HG02759 (cell line): Measurements from ENCODE around the gene NRP1.
A peak's percentile ranks its signal among the peaks of the same experiment; 100 is the strongest.

Source experiments
- ATAC-seq: cut with Tn5 transposase; IDR thresholded peaks from one replicate; pipeline ENCODE4 v1.9.1; 2021; ENCODE audit warnings: mild to moderate bottlenecking, moderate library complexity; ENCODE audit not compliant: unreplicated experiment

NRP1 gene

DNA sequence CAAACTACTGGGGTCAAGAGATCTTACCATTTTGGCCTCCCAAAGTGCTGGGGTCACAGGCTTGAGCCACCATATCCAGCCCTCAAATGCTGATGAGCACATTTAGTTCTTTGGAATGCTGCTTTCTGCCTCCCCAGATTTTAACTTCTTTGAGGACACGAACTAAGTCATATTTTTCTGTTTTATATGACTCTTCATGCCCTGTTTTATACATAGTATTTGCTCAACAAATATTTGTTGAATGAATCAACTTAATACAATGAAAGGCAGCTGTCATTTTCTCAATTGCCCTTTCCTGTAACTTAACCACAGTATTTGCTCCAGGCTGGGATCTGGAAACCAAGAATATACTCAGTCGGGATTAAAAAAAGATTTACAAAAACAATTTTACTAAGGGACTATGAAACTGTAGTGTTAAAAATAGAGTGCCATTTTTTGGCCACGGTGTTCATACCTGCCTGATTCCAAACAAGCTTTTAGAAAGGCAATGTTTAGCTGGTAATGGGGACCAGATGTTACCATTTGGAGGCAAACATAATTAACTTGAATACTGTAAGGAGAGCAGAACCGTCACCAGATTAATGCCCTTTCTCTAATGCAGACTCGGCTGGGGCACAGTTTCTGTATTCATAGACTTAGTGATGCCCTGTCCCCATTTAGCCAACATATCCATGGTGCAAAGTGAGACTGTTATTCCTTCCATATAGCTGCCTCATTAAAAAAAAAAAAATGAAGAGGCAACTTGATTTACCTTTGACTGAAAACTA lies 117.6 kb downstream of the NRP1 start:
- ATAC-seq: no peak

DNA sequence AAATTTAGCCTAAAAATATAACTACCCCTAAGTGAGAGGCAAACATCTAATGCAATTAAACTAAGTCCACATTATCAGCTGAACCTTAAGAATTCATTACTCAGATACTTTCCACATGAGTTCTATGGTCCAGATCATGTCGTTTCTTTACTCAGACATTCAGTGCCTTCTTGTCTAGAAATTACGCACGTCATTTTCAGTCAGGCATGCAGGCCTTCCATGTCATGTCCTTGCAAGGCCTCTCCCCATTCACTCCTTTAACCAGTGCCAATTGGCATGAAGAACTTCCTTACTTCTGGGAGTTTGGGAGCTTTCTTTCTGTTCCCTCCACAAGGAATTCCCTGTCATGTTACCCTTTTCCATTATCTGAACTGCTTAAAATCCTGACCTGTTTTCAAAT lies 118.8 kb downstream of the NRP1 start:
- no peak for ATAC-seq

DNA sequence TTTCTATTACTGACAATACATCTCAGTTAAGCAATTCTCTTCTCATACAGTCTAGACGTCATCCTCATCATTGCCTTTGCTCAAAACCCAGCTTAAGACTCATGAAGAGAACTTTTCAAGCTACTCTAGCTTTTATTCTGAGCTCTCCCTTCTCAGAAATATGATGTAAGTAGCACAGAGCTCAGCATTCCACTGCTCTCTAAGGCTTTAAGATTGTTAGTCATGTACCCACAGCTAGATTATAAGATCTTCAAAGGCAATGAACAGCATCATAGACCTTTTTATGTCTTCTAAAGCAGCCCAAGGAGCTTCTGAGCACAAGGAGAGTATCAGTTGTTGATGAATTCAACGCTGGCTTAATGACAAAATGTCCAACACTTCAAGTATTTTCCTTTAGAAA lies 119.3 kb downstream of the NRP1 start:
- ATAC-seq: no peak

DNA sequence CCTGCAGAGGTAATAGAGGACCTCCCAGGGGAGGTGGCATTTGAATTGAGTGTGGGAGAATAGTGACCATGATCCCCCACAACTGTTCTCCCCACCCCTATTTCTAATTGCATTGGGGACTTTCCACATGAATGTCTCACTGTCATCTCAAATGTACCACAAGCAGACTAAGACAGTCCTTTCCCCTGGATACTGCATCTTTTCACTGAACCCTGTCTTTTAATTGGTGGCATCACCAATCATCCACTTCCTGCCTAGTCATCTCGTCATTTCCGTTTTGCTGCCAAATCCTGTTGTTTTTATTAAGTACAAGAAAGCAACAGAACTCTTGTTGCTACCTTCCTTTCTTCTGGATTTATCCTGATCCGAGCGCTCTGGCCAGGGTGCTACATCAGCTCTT lies 120.3 kb downstream of the NRP1 start:
- ATAC-seq: no peak

DNA sequence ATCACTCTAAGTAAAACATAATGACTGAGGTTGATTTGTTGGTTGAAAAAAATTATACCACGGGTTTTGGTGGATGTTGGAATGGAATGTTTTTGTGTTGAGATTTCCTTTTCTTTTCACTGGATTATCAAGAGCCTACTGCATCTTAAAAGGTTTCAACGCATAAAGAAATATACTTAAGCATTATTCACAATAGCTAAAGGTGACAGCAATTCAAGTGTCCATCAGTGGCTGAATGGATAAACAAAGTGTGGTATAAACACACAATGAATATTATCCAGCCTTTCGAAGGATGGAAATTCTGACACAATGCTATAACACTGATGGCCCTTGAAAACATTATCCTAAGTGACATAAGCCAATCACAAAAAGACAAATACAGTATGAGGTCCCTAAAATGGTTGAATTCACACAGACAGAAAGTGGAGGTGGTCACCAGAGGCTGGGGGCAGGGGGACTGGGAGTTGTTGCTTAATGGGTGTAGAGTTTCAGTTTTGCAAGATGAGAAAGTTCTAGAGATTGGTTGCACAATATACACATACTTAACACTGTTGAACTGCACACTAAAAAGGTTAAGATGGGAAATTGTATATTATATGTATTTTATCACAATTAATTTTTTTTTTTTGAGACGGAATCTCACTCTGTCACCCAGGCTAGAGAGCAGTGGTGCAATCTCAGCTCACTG lies 122.3 kb downstream of the NRP1 start:
- ATAC-seq: no peak

DNA sequence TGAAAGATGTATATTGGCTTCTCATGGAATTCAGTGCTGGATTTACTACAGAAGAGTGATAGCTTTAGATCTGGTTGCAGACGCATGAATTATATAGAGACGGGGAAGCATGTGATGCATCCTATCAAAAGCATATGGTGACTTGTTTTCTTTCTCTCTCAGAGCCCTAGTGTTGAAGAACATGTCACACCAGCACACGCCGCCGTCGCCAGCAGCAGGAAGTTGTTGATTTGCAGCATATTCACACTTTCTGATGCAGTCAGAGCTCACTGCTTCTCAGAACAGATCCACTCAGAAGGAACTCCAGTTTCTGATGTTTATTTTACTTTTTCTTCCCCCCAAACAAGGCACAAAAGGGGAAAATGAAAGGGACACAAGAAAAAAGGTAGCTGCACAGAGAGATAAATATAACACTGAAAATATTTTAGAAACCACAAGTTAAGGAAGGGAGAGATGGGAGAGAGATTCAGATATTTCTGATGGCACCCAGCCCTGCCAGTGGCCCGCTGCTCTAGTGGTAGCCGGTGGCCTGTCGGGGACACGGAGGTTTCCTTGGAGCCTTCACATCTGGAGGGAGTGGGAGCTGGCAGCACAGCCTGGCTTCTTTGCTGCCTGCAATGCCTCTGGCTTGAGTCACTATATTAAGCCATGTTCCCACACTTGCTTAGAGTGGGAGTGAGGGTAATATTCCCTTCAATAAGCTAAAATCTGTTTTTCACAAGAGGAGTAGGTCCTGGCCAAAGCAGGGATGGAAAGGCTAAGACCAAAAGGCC lies 123.2 kb downstream of the NRP1 start:
- ATAC-seq: no peak

DNA sequence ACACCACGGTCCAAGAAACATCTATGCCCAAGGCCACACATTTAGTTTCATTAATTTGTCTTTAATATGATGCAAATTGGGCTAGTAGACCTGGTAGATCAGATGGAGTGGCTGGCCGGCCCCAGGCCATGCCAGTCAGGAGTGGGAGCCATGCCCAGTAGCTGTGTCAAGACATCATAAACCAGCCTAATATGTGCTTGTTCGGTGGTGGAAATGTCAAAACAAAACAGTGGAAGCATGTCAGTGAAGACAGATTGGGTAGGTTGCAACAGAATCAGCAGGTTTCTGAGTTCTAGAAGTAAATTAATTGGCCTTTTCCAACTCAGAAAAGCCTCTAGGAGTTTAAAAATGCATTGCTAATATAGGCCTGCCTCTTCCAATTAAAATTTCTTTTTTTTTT lies 124.7 kb downstream of the NRP1 start:
- ATAC-seq: no peak

DNA sequence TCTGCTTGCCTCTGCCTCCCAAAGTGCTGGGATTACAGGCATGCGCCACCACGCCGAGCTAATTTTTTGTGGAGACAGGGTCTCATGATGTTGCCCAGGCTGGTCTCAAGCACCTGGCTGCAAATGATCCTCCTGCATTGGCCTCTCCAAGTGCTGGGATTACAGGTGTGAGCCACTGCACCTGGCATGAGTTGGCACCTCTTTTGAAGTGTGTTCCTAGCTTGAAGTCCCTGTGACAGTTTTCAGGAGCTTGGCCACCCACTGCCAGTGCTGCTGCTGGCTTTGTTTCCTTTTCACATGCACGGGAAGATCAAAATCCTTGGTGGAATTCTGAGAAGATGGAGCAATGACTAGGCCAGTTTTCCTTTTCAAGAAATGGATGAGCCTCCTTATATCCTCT lies 126.3 kb downstream of the NRP1 start:
- ATAC-seq: no peak

DNA sequence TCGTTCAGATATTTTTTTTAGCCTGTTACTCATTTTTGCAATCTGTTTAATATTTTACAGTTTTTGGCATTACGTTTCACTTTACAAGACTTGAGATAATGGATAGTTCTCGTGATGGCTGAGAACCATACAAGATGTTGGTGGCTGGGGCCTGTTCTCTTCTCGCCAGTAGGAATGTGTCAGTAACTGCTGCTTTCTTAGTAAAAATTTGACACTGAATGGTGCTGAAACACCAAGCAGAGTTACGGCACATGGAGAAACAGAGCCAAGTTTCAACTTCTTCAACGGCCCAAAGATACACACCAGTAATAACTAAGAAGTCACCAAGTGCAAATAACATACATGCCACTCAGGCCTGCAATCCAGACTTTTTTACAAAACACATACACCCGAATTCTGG lies 130.4 kb downstream of the NRP1 start:
- no peak for ATAC-seq

DNA sequence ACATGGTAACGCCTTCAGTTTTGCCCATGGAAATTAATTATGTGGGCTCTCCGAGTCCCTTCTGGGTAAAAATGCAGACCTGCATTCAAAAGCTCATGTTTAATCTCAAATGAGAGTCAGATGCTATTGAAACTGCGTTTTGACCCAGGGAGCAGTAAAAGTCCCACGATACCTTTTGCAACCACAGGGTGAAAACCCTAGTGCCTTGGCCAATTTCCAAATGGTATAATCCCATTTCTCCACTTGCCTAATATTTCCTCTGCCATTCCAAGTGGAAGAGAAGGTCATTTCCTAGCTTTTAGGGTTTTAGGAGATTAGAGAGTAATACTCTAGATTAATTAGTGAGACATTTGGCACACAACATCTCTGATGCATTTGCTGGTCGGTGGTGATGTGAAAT lies 132.5 kb downstream of the NRP1 start:
- ATAC-seq: no peak

DNA sequence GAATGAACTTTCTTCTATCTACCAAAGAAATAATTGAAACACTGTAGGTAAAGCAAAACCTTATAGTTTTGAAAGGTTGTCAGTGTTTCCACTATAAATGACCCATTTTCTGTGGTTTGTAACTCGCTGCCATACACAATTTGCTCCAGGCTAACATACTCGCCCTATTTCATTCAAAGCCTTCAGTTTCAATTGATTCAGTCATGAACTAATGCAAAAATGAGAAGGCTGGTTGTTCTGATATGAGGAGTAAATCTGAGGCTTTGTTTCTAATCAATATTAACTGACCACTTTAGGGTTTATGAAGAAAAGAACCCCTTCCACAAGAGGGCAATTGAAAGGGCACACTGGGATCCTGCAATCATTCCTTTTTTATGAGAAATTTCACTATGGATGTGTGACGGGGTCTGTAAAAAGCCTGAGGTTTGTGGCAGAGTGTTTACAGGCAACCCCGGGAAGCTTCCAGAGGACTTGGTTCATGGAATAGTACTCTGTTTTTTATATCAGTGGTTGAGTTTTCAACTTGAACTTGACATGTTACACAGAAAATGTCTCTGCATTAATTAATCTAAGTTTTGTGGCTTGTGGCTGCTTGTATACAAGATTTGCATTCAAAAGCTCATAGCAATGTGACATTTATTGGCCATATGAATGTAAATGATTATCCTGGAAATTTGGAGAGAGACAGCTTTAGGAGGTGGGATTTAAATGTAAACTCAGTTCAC lies 133.2 kb downstream of the NRP1 start:
- no peak for ATAC-seq

DNA sequence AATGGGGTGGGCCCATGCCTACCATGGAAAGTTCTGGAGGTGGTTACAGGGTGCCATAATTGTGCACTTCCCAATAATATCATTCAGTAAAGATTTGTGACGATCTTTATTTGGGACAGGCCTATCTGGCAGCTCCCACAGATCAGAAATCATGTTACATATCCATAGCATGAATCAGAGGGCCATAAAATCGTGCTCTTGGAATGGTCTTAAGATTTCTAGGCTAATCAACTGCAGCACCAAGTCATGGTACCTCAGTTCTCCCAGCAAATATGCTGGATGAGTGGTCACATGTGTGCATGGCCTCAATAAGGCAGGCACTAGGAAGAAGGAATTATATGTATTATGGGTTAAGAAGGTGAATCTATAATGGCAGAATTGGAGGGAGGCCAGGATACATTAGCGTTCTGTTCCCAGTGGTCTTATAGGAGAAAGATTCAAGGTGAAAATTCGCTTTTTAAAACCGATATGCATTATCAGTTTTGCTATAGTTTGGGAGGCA lies 134.7 kb downstream of the NRP1 start:
- ATAC-seq: no peak

DNA sequence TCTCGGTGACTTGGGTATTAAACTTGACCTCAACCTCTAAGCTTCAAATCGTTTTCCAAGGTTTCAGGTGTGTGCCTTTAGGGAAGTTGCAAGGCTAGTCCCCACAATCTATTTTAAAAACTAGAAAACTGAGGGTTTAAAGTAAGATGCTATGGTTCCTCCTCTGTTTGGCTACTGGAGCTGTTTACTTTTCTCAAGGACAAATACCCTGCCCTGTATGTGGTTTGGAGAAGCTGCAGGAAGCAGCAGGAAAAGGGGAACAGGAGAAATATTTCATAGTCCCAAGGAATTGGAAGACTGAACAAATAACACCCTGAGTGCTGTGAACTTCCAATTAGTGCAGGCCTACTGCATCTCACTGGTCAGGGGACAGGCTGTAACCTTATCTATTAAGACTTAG lies 135.9 kb downstream of the NRP1 start:
- no peak for ATAC-seq

DNA sequence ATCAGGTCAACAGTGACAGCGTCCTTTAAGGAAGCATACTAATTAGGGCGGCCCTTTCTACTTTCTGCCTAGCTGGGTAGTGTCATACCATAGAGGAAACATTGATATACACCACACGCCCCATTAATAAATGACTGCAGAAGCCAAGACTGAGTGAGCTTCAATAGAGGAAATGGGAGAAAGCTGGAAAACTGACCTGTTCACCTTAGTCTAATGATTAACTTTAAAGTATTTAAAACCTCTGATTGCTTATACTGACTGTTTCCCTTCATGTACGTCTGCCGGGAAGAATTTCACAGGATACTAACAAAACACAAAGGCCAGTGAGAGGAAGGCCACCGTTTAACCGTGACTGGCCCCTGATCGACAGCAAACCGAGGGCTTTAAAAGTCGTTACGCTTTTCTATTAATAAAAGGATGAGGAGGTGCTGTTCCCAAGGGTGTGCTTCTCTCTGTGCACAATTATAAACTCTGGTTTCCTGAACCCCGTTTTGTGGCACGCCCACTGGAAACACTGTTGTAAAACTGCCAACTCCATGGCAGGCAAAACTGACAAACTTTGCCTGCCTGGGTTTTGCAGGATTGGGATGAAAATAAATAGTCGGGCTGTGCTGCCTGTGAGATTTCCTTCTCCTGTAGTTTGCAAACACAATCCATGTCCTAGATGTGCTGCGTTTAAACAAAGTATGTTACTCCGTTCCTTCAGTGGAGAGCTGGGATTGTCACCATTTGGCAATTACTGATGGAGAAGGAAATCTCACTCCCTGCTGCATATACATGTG lies 137.6 kb downstream of the NRP1 start:
- ATAC-seq: no peak

DNA sequence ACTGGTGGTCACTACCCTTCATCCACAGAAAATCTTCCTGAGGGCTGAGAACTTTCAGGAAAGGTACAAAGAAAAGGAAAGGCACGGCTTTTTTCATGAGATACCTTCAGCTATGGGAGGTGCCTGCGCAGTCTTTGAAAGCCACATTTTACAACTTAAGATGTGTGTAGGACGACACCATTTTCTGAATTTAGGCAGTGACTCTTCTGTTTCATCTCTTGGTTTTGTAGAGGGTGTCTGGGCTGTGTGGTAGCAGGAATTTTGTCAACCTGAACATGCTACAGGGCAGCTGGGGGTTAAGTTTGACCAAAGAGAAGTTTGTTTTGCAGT lies 138.1 kb downstream of the NRP1 start:
- no peak for ATAC-seq

DNA sequence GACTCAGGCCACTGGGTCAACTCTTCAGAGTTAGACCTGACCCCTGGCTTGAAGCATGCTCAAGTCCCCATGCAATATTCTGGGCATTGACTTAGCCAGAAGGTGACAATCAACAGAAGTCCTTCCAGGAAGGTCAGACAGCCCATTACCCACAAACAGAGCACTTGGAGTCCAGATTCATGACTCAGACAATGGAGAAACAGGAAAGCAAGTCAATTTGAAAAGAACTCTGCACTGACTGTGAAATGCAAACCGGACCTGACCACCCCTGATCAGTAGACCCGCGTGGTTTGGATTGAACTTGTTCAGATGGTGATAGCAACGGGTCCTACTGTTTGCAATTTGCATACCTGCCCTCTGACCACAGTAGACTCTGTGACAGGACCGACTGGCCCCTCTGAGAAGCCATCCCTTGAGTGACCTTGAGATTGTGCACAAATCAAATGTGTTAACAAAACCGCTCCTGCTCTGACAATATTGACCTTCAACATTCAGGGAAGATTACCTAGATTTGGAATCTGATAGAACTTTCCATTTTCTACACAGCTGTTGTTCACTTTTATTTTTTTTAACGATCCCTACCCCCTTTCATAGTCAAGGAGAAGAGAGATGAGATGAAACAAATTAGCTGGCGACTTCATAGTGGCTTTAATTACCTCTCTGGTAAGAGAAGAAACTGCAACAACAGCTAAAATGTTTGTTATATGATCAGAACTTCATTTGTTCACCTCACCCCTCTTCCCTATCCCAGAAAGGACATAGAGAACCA lies 138.7 kb downstream of the NRP1 start:
- ATAC-seq: no peak

DNA sequence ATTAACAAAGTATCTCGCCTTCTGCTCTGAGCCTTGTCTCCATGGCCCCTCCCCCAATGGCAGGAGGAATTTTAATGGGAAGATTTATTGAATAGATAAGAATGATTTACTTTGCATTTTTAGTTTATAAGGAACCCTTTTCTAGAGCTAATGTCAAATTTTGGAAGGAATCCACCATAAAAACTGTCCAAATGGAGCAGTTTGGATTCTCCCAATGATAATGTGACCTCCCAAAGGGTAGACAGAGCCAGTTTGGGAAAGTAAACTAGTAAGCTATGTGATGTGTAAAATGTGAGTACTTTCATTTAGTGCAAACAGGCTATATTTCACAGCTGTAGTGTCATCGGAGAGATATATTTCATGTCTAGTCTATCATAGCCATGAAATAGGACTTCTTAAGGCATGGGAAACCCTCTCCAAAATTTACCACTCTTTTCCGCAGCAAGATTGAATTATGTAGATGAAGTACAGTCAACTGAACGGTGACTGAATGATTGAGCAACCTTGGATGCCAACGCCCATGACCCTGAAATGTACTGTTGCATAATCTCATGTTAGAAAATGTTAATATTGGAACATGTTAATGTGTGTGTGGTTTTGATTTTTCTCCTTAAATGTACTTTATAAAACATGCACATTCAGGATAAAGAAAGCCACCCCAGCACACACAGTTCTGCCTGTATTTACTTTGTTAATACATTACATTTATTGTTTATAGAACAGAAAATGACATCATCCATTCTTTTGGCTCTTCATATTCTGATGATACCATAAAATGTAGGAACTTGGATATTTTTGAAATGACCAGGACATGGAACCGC lies 140.6 kb downstream of the NRP1 start:
- ATAC-seq: no peak

DNA sequence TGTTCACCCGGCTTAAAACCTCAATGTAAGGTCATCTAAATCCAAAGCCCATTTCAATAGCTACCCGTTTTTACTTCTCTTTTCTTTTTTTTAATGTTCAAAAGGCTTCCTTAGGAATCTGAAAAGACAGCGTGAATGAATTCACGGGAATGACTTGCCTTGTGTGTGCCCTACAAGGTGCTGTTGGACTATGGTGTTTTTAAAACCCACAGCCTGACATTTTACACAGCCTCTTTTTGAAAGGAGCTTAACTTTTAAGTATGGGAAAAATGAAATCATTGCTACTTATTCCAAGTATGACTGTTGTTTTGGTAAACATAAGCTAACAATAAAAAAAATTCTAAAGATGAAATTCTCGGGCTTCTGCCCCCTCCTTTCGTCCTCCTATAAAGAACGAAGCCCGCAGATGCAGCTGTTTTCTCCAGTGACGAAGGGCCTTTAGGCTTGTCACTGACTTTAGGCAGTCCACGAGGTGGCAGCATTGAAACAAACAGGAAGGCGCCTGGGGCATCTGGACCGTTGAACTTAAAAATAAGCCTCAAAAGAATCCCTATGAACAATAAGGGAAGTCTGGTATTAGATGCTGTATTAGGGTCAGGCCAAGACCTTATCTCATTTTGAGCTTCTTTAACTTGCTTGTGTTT lies 141.3 kb downstream of the NRP1 start:
- ATAC-seq: peak; percentile 95
